Choroid plexus epithelial cell (primary cell): ENCODE results near the gene WDR90.

Experiments
- DNase-seq: peaks from one replicate; pipeline ENCODE4 v3.0.0-alpha.2; 2010; ENCODE audit warnings: low read depth
- H3K4me3 ChIP-seq: 2 replicates; pipeline ENCODE4 v1.5.1; 2011; ENCODE audit warnings: low read depth, mild to moderate bottlenecking, control low read depth, low read length, moderate library complexity
- TF ChIP-seq, protein P1 (sequence below): conservative IDR thresholded peaks from 2 replicates; pipeline ENCODE4 v1.5.1; 2011; ENCODE audit warnings: low read depth, mild to moderate bottlenecking, control low read depth, inconsistent platforms, low read length, moderate library complexity

WDR90 gene

GRCh38 chr16:658679-659571, 9.8 kb downstream of the WDR90 start:
- TF ChIP-seq, protein P1, sequence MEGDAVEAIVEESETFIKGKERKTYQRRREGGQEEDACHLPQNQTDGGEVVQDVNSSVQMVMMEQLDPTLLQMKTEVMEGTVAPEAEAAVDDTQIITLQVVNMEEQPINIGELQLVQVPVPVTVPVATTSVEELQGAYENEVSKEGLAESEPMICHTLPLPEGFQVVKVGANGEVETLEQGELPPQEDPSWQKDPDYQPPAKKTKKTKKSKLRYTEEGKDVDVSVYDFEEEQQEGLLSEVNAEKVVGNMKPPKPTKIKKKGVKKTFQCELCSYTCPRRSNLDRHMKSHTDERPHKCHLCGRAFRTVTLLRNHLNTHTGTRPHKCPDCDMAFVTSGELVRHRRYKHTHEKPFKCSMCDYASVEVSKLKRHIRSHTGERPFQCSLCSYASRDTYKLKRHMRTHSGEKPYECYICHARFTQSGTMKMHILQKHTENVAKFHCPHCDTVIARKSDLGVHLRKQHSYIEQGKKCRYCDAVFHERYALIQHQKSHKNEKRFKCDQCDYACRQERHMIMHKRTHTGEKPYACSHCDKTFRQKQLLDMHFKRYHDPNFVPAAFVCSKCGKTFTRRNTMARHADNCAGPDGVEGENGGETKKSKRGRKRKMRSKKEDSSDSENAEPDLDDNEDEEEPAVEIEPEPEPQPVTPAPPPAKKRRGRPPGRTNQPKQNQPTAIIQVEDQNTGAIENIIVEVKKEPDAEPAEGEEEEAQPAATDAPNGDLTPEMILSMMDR: peak; percentile 4
- H3K4me3 ChIP-seq: no peak overlapping the region

DNA sequence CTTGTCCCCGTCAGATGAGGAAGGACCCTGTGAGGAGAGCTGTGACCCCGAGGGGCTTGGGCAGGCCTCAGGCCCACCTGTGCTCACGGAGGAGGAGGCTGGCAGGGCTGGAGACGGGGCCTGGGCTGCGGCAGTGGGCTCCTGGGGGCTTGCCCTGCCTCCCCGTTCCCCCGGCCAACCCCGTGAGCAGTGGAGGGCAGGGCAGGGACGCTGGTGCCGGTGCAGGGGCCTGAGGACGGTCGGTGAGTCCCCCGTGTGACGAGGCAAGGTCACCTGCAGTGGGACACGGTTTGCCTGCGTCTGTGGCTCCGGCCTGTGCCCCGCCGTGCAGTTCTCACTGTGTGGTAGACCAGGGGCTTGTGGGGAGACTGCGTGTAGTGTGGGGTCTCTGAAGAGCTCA, 10.5 kb downstream of the WDR90 start:
- DNase-seq: no peak
- H3K4me3 ChIP-seq: no peak overlapping the region
- TF ChIP-seq, protein P1: no peak

More at GRCh38 chr16:658679-659571, 9.8 kb downstream of the WDR90 start:
- no peak for DNase-seq

- no peak overlapping the region for H3K4me3 ChIP-seq
- TF ChIP-seq, protein P1: no peak
- DNase-seq: no peak
Observed at GRCh38 chr16:660132-660458, 10.9 kb downstream of the WDR90 start.

- peak; percentile 78 for DNase-seq
- H3K4me3 ChIP-seq: no peak overlapping the region
- TF ChIP-seq, protein P1: peak; percentile 57
Observed at GRCh38 chr16:660459-661183, 11.5 kb downstream of the WDR90 start.

DNA sequence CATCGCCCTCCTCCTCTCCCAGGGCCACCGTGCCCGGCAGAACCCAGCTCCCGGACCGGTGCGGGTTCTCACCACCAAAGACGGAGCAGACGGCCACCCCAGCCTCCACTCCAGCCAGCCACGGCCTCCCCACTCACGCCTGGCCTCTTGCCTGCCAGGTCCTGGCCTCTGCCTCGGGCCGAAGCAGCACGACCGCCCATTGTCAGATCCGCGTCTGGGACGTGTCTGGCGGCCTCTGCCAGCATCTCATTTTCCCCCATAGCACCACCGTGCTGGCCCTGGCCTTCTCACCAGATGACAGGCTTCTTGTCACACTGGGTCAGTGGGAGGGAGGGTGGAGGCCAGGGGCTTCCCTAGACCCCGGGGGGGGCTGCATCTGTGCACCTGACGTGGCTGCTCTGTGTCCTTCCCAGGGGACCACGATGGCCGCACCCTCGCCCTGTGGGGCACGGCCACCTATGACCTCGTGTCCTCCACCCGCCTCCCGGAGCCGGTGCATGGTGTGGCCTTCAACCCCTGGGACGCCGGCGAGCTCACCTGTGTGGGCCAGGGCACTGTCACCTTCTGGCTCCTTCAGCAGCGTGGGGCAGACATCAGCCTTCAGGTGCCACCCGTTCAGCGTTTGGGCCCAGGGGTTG, 12.1 kb downstream of the WDR90 start:
- DNase-seq: no peak
- TF ChIP-seq, protein P1: no peak
- no peak overlapping the region for H3K4me3 ChIP-seq

DNA sequence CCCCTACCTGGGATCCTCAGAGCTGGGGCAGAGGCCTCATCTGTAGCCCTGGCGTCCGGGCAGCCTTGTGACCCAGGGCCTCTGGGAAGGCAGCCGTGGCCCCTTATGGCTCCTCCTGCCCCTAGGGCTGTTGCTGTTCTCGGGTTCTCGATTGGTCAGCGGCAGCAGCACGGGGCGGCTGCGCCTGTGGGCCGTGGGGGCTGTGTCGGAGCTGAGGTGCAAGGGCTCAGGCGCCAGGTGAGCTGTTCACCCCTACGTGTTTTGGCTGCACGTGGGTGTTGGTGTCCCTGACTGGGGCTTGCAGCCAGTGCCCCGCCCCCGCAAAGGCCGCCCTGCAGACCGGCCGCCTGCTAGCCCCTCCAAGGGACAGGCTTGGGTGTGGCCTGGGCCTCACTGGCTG, 12.9 kb downstream of the WDR90 start:
- H3K4me3 ChIP-seq: no peak overlapping the region
- TF ChIP-seq, protein P1: no peak
- no peak for DNase-seq
